Vagina (tissue), 2 donors: ENCODE results near the gene PDCD10.

Experiments used
- POLR2AphosphoS5 ChIP-seq, 2 donors: sonication (generic); formaldehyde crosslinking; IDR thresholded peaks; one replicate each; pipeline ENCODE4 v1.9.0; 2017; ENCODE audit warnings: antibody characterized with exemption in 2 of 2, mild to moderate bottlenecking in 2 of 2, low read depth in 1 of 2; ENCODE audit not compliant: insufficient read depth in 1 of 2
- TF ChIP-seq, protein P1 (sequence below), 3 experiments: fragments of 450-650 bp in 2 of 3; fragments of 200-600 bp in 1 of 3; sonication (generic) in 1 of 3; IDR thresholded peaks; one replicate each; pipeline ENCODE4 v1.5.1; 2017 to 2019; ENCODE audit warnings: antibody characterized with exemption in 3 of 3, mild to moderate bottlenecking in 2 of 3, moderate library complexity in 2 of 3

DNA sequence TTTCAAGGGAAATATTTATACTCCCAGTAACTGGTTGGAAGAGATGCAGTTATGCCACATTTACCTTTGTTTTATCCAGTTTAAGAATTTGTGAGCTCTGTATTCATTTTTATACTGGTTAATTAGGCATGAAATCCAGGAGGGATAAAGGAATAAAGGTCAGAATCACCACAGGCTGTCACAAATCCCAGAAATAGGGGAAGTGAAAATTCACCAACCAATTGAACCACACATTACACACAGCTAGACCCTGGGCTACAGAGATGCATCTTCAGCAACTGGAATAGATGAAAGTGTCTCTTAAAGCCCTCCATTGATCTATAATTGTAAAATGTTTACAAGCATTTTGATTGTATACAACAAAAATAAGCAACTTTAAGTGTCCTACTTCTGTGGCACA lies 19.4 kb upstream of the PDCD10 start:
- TF ChIP-seq, protein P1, sequence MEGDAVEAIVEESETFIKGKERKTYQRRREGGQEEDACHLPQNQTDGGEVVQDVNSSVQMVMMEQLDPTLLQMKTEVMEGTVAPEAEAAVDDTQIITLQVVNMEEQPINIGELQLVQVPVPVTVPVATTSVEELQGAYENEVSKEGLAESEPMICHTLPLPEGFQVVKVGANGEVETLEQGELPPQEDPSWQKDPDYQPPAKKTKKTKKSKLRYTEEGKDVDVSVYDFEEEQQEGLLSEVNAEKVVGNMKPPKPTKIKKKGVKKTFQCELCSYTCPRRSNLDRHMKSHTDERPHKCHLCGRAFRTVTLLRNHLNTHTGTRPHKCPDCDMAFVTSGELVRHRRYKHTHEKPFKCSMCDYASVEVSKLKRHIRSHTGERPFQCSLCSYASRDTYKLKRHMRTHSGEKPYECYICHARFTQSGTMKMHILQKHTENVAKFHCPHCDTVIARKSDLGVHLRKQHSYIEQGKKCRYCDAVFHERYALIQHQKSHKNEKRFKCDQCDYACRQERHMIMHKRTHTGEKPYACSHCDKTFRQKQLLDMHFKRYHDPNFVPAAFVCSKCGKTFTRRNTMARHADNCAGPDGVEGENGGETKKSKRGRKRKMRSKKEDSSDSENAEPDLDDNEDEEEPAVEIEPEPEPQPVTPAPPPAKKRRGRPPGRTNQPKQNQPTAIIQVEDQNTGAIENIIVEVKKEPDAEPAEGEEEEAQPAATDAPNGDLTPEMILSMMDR (IDR thresholded peaks at IDR 0.05), result no peak
- TF ChIP-seq POLR2AphosphoS5 (IDR thresholded peaks at IDR 0.05; ENCODE audit: insufficient read depth in 1 of 2, low read depth in 1 of 2), result no peak
